SKM-1 treated with dmso at 0.1 percent for 144 hours (cell line): Measurements from ENCODE around the gene IQCF2.
"Not testable (repeated sequence)": the region's sequence is repeated elsewhere in the genome, so short reads cannot be mapped to it uniquely, and the experiment has no call there.

Experiments
- DNase-seq: peaks from one replicate; lab custom pipeline; 2025; ENCODE audit not compliant: unreplicated experiment; lab: John Stamatoyannopoulos, UW

IQCF2 gene

GRCh38 chr3:51876186-51876585, 14.8 kb downstream of the IQCF2 start:
- no peak for DNase-seq

DNA sequence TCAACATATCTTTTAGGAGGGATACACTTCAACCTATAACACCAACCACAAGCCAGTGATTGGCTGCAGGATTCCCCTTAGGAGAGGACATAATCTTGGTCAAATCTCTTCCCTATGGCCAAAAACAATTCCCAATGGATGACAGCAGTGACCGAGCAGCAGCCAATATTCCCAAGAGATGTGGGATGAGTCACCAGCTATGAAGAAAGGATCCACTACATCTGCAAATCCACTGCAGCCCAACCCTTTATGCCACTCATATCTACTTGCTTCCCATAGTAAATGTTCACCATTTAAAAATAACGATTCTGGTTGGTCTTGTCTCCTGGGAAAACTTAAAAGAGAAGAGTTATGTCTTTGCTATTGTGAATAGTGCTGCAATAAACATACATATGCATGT, 18.5 kb downstream of the IQCF2 start:
- DNase-seq = no peak

GRCh38 chr3:51886447-51886846, 25.0 kb downstream of the IQCF2 start:
- no peak for DNase-seq

DNA sequence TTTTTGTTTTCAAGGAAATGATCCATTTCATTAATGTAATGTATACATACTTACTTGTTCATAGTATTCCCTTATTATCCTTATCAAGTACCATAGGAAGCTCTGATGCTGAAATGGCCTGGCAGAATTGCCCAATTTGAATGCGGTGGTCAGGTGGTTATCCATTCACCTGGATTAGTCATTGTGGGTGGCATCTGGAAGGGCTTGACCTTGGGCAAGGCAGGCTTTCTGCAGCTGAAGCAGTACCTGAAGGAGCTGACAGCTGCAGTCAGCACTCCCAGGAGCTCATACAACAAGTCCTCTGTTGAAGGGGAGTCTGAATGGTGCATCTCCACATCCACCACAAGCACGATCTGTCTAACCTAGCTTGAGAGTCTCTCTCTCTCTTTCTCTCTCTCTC, 26.2 kb downstream of the IQCF2 start:
- DNase-seq = no peak

DNA sequence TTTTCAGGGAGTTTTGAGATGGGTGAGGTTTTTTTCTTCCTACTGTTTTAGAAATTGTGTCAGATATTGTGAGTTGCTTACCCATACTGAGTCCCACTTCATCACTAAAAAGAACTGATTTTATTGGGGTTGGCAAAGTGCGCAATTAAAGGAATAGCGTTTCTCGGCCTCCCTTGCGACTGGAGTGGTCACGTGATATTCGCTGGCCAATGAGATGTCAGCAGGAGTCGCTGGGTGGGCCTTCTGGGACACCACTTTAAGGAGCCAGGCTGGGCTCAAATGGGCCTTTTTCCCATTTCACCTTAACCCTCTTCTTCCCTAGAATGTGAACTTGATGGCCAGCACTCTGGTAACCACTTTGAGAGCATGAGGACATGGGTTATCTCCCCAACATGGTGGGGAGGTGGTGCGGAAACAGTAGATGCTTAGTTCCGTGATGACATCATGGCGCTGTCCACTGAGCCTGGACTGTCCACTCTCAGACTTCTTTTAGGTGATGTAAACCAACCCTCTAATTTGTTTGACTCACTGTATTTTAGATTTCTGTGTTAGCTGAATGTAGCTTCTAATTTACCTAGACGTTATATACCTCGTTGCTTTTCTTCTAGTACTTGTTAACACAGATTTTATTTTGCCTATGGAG, 27.2 kb downstream of the IQCF2 start:
- no peak for DNase-seq

DNA sequence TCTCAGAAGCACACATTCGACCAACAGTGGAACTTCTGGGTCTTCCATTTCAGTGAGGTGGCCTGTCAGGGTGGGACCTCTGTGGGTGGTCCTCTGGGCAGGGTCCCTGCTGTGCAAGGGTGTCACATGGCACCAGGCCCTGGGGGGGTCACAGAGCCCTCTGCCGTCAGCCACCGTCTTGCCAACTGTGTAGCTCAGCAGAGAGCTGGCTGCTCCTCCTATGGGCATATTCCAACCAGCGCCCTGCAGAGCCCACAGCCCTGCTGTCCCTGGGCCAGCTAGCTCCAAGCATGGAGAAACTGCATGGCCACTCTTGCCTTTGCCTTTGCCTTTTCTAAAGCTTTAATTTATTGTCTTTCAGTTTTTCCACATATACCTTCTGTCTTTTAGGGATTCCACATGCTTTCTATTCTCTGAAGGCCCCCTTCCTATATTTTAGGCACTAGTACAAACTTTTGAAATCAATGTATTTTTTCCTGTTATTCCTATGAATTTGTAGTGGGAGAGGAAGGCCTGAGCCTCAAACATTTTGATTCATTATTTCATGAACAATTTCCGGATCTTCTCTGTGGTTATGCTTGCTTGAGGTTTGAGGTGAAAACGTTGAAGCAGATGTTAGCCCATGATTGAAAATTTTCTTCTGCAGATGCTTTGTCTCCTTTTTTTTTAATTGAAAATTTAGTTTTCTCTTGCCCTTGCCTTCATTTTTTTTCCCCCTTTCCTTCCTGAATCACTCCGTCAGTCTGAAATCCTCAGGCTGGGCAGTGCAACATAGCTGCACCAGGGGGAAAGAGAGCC, 30.0 kb downstream of the IQCF2 start:
- no peak for DNase-seq

- no peak for DNase-seq
Observed at GRCh38 chr3:51894391-51894790, 33.0 kb downstream of the IQCF2 start.

DNA sequence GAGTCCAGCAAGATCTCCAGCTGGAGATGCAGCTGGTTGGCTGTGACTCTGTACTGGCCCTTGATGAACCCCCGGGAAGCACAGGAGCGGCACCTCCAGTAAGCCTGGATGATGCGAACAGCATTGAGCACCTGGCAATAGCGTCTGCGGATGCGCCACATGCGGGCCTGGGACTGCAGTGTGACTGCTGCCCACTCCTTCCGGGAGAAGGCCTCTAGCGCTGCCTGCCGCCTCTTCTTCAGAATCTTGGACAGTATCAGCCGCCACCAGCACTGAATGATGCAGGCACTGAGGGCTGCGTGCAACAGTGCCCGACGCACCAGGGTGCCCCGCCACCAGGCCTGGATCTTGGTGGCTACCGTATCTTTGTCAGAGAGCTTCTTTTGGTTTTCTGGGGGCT, 33.5 kb downstream of the IQCF2 start:
- no peak for DNase-seq

DNA sequence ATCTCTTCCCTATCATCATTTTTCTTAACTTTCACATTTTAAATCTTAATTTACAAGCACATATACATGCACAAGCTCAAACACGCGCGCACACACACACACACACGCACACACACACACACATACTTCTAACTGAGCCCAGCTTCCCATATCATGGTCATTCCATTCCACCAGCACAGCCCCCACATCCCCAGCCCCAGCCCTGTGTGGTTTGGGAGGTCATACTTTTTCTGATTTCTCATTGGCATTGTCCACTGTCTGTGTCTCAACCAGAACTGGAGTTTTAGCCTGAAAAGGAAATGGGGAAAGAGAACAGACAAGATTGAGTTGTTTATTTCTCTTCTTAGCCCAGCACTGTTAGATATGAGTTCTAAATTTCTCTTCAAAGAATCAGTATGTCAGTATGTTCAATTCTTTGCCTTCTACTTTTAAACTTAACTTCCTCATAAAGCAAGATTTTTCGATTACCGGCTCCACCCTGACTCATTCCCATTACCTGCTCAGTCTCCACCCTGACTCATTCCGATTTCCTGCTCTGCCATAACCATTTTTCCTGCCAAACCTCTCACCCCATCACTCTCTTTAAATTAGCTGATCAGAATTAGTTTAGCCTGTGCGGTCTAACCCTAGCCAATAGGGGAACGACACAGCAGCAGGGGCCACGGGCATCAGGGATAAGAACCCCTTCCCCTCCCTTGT, 35.3 kb downstream of the IQCF2 start:
- no peak for DNase-seq

DNA sequence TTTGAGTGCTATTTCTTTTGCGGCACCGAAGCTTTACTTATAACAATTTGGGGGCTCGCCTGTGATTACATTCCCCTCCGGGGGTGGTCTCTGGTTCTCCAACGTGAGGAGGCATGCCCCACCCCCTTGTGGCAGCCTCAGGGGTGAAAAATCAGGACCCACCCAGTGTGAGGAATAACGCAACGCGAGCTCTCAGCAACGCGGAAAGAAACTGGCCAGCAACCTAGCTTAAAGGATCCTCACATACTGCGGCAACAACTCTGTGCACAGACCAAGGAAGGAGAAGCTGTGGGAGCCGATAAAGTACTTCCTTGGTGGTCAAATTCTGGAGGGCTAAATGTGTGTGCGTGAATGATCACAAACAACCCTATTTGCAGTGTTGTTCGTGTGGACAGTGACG, 36.0 kb downstream of the IQCF2 start:
- no peak for DNase-seq

DNA sequence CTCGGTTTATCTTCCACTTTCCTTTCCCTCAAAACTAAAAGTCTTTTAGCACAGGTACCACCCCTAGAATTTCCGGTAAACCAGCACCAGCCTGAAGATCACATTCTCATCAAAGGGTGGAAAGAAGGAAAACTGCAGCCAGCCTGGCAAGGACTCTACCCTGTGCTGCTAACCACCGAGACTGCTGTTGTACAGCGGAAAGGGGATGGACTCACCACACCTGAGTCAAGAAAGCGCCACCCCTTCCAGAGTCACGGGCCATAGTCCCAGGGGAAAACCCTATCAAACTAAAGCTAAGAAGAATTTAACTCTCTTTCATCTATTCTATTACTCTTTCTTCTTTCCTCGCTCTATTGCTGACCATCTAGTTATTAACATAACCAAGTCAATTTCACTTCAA, 38.6 kb downstream of the IQCF2 start:
- not testable (repeated sequence) for DNase-seq

DNA sequence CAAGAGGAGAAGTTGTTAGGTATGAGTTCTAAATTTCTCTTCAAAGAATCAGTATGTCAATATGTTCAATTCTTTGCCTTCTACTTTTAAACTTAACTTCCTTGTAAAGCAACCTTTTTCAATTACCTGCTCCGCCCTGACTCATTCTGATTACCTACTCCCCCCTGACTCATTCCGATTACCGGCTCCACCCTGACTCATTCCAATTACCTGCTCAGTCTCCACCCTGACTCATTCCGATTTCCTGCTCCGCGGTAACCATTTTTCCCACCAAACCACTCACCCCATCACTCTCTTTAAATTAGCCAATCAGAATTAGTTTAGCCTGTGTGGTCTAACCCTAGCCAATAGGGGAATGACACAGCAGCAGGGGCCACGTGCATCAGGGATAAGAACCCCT, 40.9 kb downstream of the IQCF2 start:
- not testable (repeated sequence) for DNase-seq

DNA sequence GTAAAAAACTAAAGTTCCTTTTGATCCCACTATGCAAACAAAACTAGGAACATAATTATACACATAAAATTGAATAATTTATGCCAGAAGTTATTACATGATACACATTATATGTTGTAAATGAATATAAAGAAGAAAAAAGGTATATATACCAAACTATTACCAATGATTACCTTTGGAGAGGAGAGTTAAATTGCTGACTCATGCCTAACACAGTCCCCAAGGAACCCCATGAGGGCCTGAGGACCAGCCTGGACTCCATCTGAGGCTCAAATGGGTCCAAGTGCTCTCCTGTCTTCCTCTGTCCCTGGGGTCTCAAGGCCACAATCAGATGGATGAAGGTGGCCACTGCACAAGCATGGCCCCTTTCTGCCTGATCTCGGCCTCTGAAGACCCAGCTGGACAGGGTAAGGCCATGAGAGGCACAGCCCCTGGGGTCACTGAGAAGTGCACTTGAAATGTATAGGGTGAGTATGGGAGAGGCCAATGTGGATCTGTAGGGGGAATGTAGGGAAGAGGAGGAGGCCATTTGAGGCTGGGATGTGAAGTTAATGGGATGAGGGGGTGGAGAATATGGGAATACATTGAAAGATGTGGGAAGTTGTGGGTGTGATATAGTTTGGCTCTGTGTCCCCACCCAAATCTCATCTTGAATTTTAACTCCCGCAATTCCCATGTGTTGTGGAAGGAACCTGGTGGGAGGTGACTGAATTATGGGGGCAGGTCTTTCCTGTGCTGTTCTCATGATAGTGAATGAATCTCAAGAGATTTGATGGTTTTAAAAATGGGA, 42.8 kb downstream of the IQCF2 start:
- no peak for DNase-seq

GRCh38 chr3:51908026-51908425, 46.6 kb downstream of the IQCF2 start:
- DNase-seq = no peak
